Keratinocyte (primary cell): ENCODE measurements around the gene NFATC1.

ENCODE experiments used
- CTCF ChIP-seq, 3 experiments: IDR thresholded peaks in 1 of 3; conservative IDR thresholded peaks in 1 of 3; optimal IDR thresholded peaks in 1 of 3; 2 replicates in 2 of 3; 3 replicates in 1 of 3; pipeline versions ENCODE3 to v1.5.1; 2011; ENCODE audit warnings: low read length in 3 of 3, mild to moderate bottlenecking in 3 of 3, moderate library complexity in 2 of 3, control low read depth in 1 of 3, inconsistent platforms in 1 of 3; ENCODE audit not compliant: insufficient read depth in 2 of 3; ENCODE audit errors: extremely low read depth in 1 of 3
- EZH2 ChIP-seq: IDR thresholded peaks from one replicate; pipeline ENCODE4 v1.6.1; 2012; ENCODE audit warnings: inconsistent platforms, mild to moderate bottlenecking, low read length, moderate library complexity

GRCh38 chr18:79420033-79420745, 24.5 kb downstream of the NFATC1 start:
- TF ChIP-seq CTCF (optimal IDR thresholded peaks at IDR 0.05 in 1 of 3, IDR thresholded peaks at IDR 0.05 in 1 of 3, conservative IDR thresholded peaks at IDR 0.05 in 1 of 3; ENCODE audit: extremely low read depth in 1 of 3, insufficient read depth in 2 of 3, low read length in 3 of 3) (no peak), EZH2 (no peak)
